ENCODE results near the gene UROS.

Gene UROS

DNA sequence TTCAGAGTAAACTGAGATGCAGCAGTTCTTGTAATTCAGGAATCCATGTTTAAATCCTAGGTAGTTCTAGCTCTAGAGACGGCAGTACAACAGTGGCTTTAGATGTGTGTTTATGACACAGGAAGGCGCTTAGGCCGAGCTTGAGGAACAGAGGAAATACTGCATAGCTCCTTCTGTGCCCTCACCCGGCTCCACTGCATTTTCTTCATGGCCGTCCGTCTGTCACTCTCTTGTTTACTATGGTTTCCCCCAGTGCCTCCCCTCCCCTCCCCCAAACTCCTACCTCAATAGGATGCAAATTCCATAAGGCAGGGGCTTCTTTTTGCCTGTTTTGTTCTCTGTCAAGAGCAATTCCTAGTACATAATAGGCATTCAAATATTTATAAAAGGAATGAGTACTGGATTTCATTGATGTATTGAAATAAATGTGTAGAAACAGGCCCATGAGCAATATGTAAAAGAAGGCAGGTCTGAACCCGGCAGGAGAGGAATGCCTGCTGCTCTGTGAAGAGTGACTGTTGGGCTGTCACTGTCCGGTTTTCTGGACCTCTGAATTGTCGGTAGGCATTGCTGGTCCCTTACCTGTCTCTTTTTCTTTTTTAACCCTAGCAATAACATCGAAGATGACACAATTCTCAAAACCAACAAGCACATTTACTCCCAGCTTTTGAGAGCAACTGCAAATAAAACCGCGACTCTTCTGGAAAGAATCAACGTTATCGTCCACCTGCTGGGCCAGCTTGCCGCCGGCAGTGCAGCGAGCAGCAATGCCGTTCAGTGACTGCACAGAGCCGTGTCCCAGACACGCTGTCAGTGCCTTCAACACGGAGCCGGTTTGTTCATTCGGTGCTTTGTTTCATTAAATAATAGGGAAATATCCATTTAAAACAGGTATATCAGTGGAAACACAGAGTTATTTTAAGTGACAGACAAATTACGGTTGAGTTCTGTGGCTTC lies 60.1 kb downstream of the UROS start:
- DNase-seq (ENCODE audit: low read depth in 2 of 2), result no peak

DNA sequence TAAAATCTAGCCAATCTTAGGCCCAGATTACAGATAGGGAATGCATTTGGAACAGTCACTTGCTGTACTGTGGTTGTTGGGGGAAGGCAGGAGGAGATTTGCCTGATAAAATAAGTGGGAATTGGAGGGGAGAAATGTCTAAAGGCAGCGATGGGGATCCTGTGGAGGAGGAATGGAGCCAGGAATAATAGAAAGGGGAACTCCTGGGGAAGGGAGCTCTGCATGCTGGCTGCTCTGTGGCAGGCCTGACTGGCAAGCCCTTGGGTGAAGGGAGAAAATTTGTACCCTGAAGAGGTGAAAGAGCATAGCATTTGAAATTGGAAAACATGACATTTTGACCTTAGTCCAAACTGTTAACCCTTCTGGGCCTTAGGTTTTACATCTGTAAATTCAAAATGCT lies 61.1 kb downstream of the UROS start:
- no peak for DNase-seq (ENCODE audit: low read depth in 2 of 2)

DNA sequence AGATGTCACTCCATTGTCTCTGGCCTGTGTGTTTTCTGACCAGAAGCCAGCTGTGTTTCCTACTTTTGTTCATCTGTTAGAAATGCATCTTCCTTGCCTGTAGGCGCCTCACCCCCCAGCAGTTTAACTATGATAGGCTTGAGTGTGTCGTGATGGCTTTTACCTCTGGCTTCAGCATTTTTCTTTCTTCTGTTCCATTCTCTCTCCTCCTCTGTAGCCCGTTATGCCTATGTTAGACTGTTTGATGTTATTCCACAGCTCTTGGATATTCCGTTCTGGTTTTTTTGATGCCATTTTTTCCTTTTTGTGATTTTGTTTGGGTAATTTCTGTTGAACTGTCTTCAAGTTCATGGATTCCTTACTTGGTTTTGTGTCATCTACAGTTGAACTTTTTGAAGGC lies 65.3 kb downstream of the UROS start:
- DNase-seq (ENCODE audit: low read depth in 2 of 2), result no peak

DNA sequence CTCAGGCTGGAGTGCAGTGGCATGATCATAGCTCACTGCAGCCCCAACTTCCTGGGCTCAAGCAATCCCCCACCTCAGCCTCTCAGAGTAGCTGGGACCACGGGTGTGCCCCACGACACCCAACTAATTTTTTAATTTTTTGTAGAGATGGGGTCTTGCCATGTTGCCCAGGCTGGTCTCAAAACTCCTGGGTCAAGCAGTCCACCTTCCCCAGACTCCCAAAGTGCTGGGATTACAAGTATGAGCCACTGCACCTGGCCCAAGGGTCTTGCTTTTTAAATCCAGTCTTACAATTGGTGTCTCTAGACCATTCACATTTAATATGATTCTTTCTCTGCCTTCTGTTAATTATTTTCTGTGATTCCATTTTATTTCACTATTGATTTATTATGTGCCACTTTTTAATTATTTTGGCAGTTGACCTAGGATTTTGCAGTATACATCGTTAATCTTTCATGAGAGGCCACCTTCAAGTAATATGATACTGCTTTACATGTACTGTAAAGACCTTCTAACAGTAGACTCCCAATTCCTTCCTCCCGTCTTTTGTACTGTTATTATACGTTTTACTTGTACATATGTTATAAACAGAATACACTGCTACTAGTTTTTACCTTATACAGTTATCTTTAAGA lies 66.1 kb downstream of the UROS start:
- DNase-seq (ENCODE audit: low read depth in 2 of 2), result no peak

DNA sequence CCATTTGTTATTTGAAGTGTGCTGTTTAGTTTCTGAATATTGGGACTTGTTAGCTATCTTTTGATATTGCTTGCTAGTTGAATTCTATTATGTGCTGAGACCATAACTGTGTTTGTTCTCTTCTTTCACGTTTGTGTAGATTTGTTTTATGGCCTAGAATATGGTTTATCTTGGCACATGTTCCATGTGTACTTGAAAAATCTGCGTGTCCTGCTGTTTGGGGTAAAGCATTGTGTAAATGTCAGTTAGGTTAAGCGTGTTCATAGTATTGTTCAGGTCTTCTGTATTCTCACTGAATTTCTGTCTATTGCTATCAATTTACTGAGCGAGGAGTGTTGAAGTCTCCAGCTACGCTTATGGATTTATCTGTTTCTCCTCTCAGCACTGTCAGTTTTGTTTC lies 66.9 kb downstream of the UROS start:
- DNase-seq (ENCODE audit: low read depth in 2 of 2), result no peak

DNA sequence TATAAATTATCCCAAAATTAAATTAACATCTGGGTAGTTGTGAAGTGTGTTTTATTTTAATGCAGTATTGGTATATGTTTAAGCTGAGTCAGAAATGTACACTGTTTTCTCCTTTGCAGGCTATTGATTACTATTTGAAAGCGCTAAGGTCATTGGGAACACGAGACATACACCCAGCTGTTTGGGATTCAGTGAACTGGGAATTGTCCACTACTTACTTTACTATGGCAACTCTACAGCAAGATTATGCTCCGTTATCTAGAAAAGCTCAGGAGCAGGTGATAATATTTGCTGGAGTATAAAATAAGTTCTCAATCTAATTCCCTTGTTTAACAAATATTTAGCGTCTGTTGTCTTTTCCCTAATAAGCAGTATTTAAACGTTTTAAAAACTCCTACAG lies 75.6 kb downstream of the UROS start:
- DNase-seq (ENCODE audit: low read depth in 2 of 2), result no peak

DNA sequence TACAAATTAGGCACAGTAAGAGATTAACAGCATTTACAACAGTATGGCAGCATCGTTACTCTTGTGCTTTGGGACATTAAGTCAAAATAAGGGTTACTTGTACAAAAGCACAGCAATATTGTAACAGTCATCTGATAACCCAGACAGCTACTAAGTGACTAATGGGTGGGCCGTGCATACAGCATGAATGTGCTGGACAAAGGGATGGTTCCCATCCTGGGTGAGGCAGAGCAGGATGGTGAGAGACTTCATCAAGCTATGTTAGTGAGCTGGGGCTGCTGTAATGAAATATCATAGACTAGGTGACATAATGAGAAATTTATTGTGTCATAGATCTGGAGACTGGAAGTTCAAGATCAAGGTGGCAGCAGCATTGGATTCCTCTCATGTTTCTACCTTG lies 78.1 kb downstream of the UROS start:
- no peak for DNase-seq (ENCODE audit: low read depth in 2 of 2)

DNA sequence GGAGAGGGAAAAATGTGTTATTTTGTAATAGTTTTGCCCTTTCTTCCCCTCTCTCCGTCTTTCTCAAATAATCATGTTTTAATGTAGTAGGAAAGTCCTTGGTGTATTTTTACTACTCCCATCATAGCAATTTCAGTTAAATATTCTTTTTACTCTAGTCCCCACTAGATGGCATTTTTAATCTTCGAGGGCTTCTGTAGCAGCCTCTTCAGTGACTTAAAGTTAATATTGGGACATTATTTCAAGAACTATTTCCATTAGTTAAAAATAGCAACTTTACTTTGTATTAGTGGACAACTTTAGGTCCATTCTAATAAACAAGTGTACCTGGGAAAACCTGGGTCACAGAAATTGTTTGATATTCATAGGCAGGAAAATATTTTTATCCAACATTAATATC lies 80.6 kb downstream of the UROS start:
- no peak for DNase-seq (ENCODE audit: low read depth in 2 of 2)

DNA sequence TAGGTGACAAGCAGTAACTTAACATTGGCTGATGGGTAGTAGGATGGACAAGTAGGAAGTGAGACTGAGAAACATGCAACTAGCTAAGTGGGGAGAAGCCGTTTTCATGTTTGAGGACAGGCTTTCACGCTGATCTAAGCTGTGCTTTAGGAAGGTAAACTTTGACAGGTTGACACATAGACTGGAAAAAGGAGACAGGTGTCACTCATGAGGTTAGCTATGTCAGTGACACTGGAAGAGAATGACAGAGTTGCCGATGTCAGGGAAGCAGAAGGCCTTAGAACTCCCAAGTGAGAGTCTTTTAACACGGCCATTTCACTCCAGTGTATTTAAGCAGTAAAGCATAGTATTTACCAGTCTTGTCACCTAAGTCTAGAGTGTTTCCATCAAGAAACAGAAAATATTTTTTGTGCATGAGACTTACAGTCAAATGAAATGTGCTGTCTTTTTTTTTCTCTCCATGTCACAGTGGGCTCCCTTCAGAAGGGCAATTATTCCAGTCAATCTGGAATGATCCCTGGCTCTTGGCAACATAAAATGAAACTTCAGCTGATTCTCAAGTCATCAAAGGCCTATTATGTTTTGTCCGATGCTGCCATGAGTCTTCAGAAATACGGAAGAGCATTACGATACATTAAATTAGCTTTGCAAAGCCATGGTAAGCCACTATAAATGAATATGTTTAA lies 82.9 kb downstream of the UROS start:
- no peak for DNase-seq (ENCODE audit: low read depth in 2 of 2)

Measured in stimulated activated CD8-positive, alpha-beta memory T cell treated with anti-CD3 and anti-CD28 coated beads, Interleukin-7, amount 100 ng/mL, for 4 hours (primary cell).